Stimulated activated CD4-positive, alpha-beta T cell treated with anti-CD3 and anti-CD28 coated beads, Interleukin-12 subunit alpha, Interleukin-12 subunit beta, amount 100 ng/mL, for 24 hours (primary cell): ENCODE data around the gene KCNRG.
"Not testable (repeated sequence)": the region's sequence is repeated elsewhere in the genome, so short reads cannot be mapped to it uniquely, and the experiment has no call there.

ENCODE experiments used
- DNase-seq, 2 experiments: peaks; one replicate each; pipeline ENCODE4 v3.0.0-alpha.2; 2020; ENCODE audit warnings: low read depth in 2 of 2

KCNRG gene

GRCh38 chr13:50012396-50013169 lies 2.7 kb upstream of the KCNRG start:
- DNase-seq = no peak

- DNase-seq = no peak
Measured at GRCh38 chr13:50014386-50014785, 858 bp upstream of the KCNRG start.

DNA sequence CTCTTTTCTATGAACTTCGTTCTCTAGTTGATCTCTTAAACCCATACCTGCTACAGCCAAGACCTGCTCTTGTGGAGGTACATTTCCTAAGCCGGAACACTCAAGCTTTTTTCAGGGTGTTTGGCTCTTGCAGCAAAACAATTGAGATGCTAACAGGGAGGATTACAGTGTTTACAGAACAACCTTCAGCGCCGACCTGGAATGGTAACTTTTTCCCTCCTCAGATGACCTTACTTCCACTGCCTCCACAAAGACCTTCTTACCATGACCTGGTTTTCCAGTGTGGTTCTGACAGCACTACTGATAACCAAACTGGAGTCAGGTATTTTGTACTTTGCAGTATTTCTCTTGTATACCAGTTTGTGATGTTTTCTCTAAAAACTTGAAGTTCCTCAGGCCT lies 506 bp downstream of the KCNRG start:
- no peak for DNase-seq

- DNase-seq = no peak
Measured at GRCh38 chr13:50016444-50016843, 1.2 kb downstream of the KCNRG start.

GRCh38 chr13:50017819-50018218 lies 2.6 kb downstream of the KCNRG start:
- no peak for DNase-seq

DNA sequence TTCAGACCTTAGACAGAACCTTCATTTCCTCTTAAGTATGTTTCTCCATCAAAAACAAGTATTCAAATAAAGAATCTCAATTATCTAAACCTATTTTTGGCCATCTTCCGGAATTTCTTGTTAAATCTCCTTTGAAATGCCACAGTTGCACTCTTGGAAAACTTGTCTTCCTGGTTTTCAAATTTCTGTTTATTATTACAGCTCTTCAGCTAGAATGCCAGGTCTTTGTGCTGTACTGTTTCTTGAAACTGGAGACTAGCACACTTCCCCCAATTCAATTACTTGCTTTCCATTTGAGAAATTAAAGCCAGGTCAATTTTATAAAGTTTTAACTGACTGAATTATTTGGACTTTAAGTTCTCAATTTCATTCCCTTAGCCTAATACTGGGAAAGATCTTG lies 10.2 kb downstream of the KCNRG start:
- no peak for DNase-seq

DNA sequence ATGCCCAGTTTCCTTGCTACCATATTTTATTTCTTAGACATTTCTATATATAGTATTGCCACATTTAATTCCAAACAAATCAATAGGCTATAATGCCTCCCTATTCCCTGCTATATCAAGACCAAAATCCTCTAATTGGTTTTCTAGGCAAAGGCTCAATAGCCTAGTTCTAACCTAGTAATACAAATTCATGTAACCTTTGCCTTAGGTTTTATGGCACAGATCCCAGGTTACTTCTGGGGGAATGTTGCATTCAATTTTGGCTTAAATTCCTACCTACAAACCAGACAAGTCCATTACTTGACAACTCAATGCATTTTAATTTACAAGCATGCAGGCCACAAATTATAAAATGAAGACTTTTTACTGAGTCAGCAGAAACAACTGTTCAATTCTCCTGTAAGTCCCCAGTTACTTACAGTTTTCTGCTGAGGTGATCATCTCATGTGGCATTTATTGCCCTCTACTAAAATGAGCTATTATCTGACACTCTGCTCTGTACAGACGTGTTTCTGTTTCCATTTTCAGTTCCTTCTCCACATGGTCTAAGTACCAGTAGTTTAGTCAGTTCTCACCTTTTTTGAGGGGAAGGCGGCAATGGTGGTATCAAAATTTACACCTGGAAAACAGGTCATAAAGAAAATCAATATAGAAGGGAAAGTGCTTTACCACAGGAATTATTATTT lies 11.7 kb downstream of the KCNRG start:
- no peak for DNase-seq

- no peak for DNase-seq
Measured at GRCh38 chr13:50030315-50030714, 15.1 kb downstream of the KCNRG start.

DNA sequence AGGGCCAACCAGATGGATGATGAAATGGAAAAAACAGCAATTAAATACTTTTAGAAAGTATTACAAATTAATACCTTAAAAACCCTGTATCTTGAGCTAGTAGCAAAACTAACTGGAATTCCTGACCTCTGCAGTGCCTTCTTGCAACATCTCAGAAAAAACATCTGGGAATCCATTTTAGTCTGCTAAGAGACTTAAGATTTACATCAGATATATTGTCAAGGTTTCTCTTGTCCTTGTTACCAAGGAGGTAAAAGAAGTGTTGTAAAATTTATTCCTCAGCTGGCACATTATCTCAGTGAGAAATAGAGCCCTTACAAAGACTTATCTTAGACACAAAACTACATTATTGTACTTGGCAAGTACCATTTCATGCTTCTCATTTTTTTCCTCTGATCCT lies 18.5 kb downstream of the KCNRG start:
- DNase-seq = no peak

DNA sequence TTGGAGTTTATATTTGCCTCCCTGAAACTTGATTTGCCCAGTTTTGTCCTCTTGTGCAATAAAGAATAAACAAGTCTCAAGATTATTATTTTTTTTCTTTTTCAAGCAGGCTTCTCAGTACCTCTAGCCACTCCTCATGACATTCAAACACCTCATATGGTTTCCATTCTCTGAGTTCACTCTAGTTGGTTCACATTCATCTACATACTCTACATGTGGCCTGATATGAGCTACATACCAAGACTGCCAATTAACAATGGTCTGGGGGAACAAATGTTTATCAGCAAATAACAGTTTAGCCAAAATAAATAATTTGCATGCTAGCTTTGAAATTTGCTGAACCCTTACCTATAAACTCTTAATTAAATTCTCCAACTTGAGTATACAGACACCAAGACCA lies 22.5 kb downstream of the KCNRG start:
- no peak for DNase-seq

- DNase-seq = no peak
Measured at GRCh38 chr13:50038266-50038665, 23.0 kb downstream of the KCNRG start.

GRCh38 chr13:50052478-50052877 lies 37.2 kb downstream of the KCNRG start:
- no peak for DNase-seq

DNA sequence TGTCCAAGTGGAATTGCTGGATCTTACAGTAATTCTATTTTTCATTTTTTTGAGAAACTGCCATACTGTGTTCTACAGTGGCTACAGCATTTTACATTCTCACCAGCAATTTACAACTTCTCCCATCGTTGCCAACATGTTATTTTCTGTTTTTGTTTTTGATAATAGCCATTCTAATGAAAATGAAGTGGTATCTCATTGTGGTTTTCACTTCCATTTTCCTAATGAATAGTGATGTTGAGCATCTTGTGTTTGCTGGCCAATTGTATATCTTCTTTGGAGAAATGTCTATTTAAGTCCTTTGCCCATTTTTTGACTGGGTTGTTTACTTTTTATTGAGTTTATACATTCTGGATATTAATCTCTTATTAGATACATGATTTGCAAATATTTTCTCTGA lies 38.6 kb downstream of the KCNRG start:
- no peak for DNase-seq

DNA sequence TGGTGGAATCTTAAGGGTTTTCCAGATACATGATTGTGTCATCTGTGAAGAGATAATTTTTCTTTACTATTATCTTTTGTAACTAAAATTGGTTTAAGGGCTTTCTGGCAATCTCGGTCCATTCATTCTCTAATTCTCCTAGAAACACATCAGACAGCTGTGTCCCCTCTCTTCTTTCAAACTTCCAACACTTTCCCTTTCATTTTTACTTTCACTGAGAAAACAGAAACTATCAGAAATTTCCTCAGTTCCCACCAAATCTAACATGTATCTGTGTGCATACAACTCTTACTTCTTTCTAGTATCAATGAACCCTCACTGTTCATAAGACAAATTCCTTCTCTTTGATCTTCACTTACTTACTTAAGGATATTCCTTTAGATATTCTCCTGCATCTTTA lies 40.2 kb downstream of the KCNRG start:
- DNase-seq = no peak

GRCh38 chr13:50060718-50061117 lies 45.5 kb downstream of the KCNRG start:
- no peak for DNase-seq

DNA sequence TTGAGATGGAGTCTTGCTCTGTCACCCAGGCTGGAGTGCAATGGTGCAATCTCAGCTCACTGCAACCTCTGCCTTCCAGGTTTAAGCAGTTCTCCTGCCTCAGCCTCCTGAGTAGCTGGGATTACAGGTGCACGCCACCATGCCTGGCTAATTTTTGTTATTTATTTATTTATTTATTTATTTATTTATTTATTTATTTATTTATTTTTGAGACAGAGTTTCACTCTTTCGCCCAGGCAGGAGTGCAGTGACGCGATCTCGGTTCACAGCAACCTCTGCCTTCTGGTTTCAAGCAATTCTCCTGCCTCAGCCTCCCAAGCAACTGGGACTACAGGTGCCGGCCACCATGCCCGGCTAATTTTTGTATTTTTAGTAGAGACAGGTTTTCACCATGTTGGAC lies 47.1 kb downstream of the KCNRG start:
- DNase-seq = not testable (repeated sequence)

DNA sequence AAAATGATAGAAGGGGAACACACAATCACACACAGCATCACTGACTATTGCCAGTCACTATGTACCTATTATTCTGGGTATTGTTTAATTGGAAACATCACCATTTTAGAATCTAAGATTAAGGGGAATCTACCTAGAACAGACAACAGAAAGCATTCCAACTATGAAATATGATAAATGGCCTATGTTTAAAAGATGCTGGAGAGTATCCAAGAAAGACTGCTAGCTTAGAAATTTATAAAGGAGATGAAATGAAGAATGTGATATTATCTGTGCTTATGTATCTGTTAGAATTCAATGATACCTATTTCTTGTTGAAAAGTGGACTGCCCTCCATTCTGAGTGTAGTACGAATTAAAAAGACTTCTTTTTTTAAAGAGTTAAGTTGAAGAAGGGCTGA lies 50.5 kb downstream of the KCNRG start:
- no peak for DNase-seq

DNA sequence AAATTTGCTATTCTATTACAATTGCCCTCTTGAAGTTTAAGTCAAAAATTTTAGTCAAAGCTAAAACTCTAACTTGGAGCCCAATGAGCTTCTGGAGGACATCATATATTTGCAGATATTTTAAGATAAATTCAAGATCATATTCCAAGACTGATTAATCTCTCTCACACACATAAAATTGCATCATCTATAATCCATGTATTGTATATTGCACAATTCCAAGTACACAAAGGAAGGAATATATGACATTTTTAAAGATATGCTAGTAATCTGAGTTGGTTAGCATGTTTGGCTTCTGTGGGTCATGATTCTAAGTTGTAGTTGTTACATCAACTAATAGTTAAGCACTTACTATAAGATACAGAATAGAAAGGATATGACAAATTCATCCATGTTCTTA lies 53.3 kb downstream of the KCNRG start:
- DNase-seq = no peak

GRCh38 chr13:50069261-50069660 lies 54.0 kb downstream of the KCNRG start:
- DNase-seq = no peak

GRCh38 chr13:50070186-50070585 lies 54.9 kb downstream of the KCNRG start:
- no peak for DNase-seq
